Activated effector memory CD4-positive, alpha-beta T cell treated with Interleukin-2 at 50 U/mL for 16 hours (primary cell): Measurements from ENCODE around the gene ACOT6.
"Not testable (repeated sequence)": the region's sequence is repeated elsewhere in the genome, so short reads cannot be mapped to it uniquely, and the experiment has no call there.

Experiments used
- DNase-seq: peaks from one replicate; pipeline ENCODE4 v3.0.0-alpha.2; 2020

The ACOT6 gene

DNA sequence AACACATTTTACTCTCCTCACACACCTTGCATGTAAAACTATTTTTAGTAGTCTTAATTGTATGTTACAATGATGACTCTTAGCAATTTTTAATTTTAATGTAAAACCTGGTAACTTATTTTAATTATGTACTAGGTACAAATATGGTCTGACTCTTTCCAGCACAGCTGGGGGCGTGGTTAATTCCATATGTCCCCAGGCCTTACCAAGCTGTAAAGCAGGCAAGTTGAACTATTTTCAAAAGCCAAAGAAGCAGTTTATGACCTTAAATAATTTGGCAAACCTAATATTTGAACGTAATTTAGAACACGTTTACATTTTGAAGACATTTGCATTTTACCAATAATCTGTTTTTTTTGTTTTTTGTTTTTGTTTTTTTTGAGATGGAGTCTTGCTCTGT is 9.3 kb upstream of the ACOT6 start:
- no peak for DNase-seq

DNA sequence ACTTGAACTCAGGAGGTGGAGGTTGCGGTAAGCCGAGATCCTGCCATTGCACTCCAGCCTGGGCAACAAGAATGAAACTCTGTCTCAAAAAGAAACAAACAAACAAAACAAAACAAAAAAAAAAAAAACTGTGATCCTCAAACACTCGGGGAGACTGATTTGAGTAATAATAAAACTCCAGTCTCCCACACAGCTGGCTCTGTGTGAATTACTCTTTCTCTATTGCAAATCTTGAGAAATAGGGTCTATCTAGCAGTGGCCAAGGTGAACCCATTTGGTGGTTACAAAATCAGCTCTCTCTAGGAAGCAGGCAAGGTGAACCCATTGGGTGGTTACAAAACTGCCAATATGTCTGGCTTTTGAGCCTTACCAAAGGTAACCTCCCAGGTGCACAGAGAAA is 6.0 kb upstream of the ACOT6 start:
- no peak for DNase-seq

DNA sequence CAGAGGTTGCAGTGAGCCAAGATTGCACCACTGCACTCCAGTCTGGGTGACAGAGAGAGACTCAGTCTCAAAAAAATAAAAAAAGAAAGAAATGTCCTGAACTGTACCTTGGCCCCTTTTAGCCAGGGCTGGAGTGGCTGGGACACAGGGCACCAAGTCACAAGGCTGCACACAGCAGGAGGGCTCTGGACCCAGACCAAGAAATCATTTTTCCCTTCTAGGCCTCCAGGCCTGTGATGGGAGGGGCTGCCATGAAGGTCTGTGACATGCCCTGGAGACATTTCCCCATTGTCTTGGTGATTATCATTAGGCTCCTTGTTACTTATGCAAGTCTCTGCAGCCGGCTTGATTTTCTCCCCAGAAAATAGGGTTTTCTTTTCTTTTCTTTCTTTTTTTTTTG is 5.1 kb upstream of the ACOT6 start:
- DNase-seq, result no peak

GRCh38 chr14:73610687-73611086 is 1.6 kb upstream of the ACOT6 start:
- DNase-seq, result no peak

DNA sequence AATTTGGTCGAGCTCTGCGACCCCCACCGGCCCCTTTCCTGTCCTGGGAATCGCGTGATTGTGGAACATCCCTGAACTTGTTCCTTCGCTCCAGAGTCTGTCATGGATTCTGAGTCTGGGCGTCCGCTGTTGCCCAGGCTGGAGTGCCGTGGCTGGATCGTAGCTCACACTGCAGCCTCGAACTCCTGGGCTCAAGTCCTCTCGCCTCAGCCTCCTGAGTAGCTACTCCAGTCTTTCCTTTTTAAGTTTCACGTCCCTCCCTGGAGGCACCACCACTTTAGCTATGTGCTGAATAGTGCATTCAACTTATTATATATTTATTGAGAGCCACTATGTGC is 698 bp downstream of the ACOT6 start:
- no peak for DNase-seq

DNA sequence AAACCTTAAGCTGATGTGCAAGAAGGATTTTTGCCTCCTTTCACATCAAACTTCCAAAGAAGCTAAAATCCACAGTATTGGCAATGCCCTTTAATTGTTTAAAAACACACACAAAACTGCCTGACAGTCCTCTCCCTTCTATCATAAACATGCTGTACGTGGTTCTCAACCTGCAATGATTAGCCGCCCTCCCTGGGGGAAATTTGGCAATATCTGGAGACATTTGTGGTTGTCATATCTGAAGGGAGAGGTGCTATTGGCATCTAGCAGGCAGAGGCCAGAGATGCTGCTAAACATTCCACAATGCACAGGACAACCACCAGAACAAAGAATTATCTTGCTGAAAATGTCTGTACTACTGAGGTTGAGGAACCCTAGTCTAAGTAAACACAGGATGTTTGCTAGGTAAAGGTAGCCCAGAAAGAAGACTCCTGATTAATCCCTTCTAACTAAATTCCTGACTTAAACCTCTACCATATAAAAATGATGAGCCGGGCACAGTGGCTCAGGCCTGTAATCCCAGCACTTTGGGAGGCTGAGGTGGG is 1.2 kb downstream of the ACOT6 start:
- DNase-seq, result no peak

- no peak for DNase-seq
These were observed 4.5 kb downstream of the ACOT6 start for GRCh38 chr14:73616831-73617230.

DNA sequence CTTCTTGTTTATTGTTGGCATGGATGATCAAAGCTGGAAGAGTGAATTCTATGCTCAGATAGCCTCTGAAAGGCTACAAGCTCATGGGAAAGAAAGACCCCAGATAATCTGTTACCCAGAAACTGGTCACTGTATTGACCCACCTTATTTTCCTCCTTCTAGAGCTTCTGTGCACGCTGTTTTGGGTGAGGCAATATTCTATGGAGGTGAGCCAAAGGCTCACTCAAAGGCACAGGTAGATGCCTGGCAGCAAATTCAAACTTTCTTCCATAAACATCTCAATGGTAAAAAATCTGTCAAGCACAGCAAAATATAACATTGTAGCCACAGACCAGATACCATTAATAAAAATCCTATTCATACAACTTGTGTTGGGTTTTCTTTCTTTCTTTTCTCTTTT is 7.2 kb downstream of the ACOT6 start:
- no peak for DNase-seq

DNA sequence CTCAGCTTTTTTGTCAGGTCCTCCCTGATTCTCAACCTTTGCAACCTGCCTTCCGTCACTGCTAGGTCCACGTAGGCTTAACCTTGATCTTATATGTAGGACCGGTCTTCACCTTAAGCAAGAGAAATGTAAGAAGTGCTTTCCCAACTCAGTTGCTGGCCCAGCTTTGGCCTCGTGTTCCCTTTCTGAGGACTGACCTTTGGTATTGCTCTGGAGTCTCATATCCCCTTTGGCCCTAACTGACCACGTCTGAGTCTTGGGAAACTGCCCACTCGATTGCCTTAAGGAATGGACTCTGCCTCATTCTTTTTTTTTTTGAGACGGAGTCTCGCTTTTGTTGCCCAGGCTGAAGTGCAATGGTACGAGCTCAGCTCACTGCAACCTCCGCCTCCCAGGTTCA is 8.0 kb downstream of the ACOT6 start:
- no peak for DNase-seq

DNA sequence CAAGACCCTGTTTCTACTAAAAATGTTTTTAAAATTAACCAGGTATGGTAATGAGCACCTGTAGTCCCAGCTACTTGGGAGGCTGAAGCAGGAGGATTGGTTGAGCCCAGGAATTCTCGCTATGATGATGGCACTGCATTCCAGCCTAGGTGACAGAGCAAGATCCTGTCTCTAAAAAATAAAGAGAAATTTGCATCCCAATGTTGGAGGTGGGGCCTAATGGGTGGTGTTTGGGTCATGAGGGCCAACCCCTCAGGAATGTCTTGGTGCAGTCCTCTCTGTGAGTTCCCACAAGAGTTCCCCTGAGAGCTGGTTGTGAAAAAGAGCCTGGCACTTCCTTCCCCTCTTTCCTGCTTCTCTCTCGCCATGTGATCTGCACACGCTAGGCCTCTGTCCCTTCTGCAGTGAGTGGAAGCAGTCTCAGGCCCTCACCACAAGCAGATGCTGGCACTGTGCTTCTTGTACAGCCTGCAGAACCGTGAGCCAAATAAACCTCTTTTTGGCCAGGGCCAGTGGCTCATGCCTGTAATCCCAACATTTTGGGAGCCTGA is 11.3 kb downstream of the ACOT6 start:
- DNase-seq, result no peak

- no peak for DNase-seq
These were observed 13.4 kb downstream of the ACOT6 start for GRCh38 chr14:73625706-73626105.

DNA sequence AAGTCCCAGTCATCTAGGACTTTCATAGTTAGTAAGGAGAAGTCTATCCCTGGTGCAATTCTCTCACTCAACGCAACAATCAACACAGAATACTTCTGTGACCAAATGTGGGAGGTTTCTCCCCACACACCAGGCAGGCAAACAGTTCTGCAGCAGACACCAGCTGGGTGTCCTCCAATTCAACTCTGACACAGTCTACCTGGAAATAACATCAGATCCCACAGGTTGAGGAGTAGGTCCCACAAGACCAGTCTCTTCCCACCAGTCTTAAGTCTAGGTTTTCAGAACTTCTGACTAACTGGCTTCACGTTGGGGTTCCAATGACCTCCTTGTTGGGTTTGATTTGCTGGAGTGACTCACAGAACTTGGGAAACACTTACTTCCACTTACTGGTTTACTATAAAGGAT is 14.8 kb downstream of the ACOT6 start:
- no peak for DNase-seq

DNA sequence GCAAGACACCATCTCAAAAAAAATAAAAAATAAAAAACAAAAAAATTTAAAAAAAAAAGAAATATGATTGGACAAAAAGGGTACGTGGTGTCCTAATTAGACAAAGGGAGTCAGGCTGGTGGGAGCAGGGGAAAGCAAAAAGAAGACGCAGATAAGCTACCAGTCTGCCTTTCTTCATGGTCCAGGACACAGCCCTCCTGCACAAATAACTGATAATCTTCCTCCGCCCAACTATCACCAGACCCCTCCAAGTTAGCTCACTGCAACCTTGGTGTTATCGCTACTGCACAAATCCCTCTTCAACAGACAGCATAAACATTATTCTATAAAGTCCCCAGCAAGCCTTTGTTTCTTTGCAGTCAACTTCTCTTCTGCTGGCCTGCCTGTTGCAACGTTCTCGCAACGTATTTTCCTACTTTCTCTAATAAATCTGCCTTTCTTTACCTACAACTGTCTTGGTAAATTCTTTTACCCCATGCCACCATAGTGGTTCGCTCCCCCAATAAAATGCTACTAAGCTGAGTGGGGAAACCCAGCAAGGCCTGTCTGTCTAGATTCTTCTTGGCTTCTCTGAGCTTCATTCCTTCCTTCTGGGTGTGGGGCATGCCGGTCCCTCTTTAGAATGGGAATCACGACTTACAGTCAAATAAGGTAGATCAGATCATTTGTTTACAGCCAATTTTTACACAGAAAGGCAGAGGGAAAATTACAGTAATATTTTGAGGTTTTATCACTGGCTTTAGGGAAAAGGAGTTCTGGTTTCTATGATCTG is 17.9 kb downstream of the ACOT6 start:
- no peak for DNase-seq

DNA sequence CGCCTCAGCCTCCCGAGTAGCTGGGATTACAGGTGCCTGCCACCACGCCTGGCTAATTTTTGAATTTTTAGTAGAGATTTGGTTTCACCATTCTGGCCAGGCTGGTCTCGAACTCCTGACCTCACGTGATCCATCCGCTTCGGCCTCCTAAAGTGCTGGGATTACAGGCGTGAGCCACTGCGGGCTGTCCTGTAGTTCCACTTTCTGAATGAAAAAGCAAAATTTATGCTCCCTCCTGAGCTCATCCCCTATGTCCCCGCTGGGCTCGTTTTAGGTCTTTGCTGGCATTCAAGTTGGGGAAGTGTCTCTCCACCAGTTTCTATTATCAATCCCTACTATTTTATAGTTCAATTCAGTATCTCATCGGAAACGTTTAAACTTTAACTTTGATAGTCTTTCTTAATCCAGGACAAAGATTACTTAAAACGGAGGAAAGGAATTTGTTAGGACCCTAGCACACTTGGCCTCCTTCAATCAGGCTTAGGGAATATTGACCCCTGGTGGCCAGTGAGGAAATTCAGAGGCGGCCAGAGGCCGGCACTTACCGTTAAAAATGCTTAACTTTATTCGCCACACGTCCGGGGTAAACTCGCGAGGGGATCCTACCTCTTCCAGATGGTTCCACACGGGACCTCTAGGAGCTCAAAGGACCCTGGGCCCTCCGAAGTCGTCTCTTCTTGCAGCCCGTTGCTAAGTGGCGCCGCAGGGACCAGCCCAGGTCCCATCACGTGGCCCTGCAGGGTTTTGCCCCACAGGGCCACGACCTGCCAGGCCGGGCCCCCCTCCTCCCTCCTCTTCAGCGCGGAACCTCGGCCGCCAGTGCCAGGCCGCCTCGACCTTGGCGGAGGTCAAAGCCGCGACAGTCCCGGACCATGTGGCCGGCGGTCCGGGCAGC is 21.0 kb downstream of the ACOT6 start:
- peak; percentile 41 for DNase-seq

DNA sequence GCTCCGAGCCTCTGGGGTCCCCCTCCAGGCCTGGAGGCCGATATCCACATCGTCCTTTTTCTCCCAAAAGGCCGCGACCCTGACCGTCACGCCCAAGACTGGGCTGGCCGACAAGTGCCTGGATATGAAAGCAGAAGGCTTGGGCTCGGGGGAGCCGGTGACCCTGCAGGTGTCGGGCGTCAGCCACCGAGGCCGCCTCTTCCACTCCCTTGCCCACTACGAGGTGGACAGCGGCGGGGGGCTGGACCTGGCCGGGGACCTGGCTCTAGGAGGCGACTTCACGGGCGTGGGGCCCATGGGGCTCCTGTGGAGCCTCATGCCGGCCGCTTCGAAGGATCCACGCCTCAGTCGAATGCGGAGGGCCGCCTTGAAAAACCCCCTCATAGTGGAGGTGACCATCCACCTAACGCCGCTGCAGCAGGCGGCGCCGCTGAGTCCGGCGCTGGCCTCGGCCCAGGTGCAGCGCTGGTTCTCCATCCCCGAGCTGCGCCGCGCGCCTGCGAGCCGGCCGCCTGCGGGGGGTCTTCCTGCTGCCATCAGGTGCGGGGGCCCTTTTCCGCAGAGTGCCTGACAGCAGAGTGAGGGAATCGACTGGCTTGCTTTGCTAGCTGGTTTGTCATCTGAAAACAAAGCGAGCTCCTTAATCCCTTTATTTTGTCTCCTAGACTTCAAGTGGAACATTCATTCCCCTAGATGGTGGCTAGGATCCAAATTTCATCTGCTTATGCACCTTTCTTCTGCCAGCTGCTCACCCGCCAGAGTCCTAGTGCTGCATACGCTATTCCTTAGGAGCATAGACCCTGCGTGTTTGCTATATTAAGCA is 21.9 kb downstream of the ACOT6 start:
- DNase-seq, result no peak

DNA sequence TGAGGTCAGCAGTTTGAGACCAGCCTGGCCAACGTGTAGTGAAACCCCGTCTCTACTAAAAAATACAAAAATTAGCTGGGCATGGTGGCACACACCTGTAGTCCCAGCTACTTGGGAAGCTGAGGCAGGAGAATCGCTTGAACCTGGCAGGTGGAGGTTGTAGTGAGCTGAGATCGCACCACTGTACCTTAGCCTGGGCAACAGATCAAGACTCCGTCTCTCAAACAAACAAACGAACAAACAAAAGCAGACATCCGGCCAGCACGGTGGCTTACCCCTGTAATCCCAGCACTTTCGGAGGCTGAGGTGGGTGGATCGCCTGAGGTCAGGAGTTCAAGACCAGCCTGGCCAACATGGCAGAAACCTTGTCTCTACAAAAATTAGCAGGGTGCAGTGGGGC is 24.0 kb downstream of the ACOT6 start:
- not testable (repeated sequence) for DNase-seq

DNA sequence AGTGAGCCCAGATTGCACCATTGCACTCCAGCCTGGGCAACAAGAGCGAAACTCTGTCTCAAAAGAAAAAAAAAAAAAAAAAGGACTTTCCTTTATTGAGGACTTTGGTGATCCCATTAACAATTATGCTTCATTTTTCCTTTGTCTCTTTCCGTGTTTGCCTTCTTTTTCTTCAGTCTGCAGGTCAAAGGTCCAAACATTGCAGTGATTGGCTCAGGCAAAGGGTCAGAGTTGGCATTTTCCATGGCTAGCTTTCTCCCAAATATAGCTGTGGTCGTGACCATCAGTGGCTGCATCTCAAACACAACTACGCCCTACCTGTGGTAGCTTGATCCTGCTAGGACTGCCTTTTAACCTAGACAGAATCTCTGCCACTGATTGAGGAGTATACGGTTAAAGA is 25.5 kb downstream of the ACOT6 start:
- DNase-seq, result no peak

DNA sequence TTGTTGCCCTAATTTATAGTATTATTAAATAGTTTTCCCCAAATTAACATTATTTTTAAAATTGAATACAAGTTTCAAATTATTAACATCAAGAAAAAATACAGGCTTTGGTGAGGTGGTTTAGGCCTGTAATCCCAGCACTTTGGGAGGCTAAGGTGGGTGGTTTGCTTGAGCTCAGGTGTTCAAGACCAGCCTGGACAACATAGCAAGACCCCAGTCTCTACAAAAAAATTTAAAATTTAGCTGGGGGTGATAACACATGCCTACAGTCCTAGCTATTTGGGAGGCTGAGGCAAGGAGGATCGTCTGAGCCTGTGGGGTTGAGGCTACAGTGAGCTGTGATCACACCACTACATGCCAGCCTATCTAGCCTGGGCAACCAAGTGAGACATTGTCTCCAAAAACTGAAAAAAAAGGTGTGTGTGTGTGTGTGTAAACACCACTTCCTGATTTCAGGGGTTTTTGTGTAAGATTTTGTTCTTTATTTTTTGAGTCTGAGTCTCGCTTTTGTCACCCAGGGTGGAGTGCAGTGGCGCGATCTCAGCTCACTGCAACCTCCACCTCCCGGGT is 28.6 kb downstream of the ACOT6 start:
- DNase-seq, result no peak

GRCh38 chr14:73644531-73645247 is 32.4 kb downstream of the ACOT6 start, which contains the start of gene DNAL1:
TSS of gene DNAL1 (plus strand) at chr14:73644986. CDS start at chr14:73645040, 54 bp downstream.
- DNase-seq, result peak; percentile 85

- no peak for DNase-seq
These were observed 32.9 kb downstream of the ACOT6 start for GRCh38 chr14:73645248-73645610.

GRCh38 chr14:73651005-73651404 is 38.7 kb downstream of the ACOT6 start:
- no peak for DNase-seq

GRCh38 chr14:73655851-73656250 is 43.5 kb downstream of the ACOT6 start:
- DNase-seq, result no peak
